K562 (cell line): ENCODE measurements around the gene SRI. TPM values are rescaled to one million over a fixed set of nuclear protein-coding genes. Genes with fewer than 3 reads are reported as not detected.

ENCODE experiments used
- ATAC-seq: fragments of 200-7000 bp; cut with Tn5 transposase; 3 replicates; pipeline ENCODE4 v1.9.1; 2020; ENCODE audit warnings: moderate library complexity
- BruUV-seq: library from RNA; stranded (reverse); fragments of 400-500 nt; replicated peaks from 2 replicates; lab custom pipeline; 2021; lab: Mats Ljungman, UMichigan
- CTCF ChIA-PET: fragments of 300-600 bp; formaldehyde crosslinking; extraction: SDS; loops from one replicate; lab custom pipeline; 2021; ENCODE audit warnings: low intra/inter-chr PET ratio; lab: Yijun Ruan, JAX
- POLR2A ChIA-PET: fragments of 300-600, 350-650 bp; sonication (Branson Sonifier 250); formaldehyde crosslinking; extraction: SDS; loops from one replicate; lab custom pipeline; 2021; ENCODE audit warnings: antibody characterized with exemption, inconsistent platforms; lab: Yijun Ruan, JAX
- DNase-seq, 4 experiments: peaks; one replicate each; pipeline versions ENCODE4 v3.0.0 to v3.0.0-alpha.2; 2011 to 2018; ENCODE audit warnings: low spot score in 3 of 4, mixed read lengths in 3 of 4; ENCODE audit errors: extremely low read depth in 1 of 4
- FAIRE-seq: peaks from 2 replicates; lab custom pipeline; 2011; peaks lifted over from hg19 to GRCh38; lab: Jason Lieb, UNC
- H2AFZ ChIP-seq: 2 replicates; pipeline ENCODE4 v1.6.0; 2011; ENCODE audit warnings: low read depth, low read length, control low read depth, inconsistent platforms
- H3K27ac ChIP-seq: fragments of 200-600 bp; 3 replicates; pipeline ENCODE4 v1.8.0; 2011; ENCODE audit warnings: low read depth, mild to moderate bottlenecking, control low read depth, inconsistent platforms, low read length, moderate library complexity, mixed read lengths; ENCODE audit errors: extremely low read depth
- H3K27me3 ChIP-seq, 2 experiments: fragments of 300-600 bp in 1 of 2; 2 replicates in 1 of 2; 3 replicates in 1 of 2; pipeline versions ENCODE4 v1.6.0 to v1.8.0; 2011; ENCODE audit warnings: inconsistent platforms in 2 of 2, low read length in 2 of 2, mild to moderate bottlenecking in 1 of 2, mixed read lengths in 1 of 2, moderate library complexity in 1 of 2; ENCODE audit not compliant: control insufficient read depth in 2 of 2, insufficient read depth in 2 of 2
- H3K36me3 ChIP-seq: fragments of 300-600 bp; 3 replicates; pipeline ENCODE4 v1.8.0; 2011; ENCODE audit warnings: mild to moderate bottlenecking, low read length, inconsistent platforms; ENCODE audit not compliant: control insufficient read depth, insufficient read depth
- H3K4me1 ChIP-seq, 2 experiments: fragments of 200-600 bp in 1 of 2; replicated peaks in 1 of 2; 2 replicates in 1 of 2; 3 replicates in 1 of 2; pipeline versions ENCODE4 v1.5.1 to v1.8.0; 2011; ENCODE audit warnings: inconsistent platforms in 2 of 2, low read length in 2 of 2, mild to moderate bottlenecking in 1 of 2, mixed read lengths in 1 of 2, moderate library complexity in 1 of 2; ENCODE audit not compliant: control insufficient read depth in 2 of 2, insufficient read depth in 2 of 2
- H3K4me2 ChIP-seq: 2 replicates; pipeline ENCODE4 v1.6.1; 2011; ENCODE audit warnings: low read length, control low read depth, inconsistent platforms, mixed read lengths; ENCODE audit not compliant: insufficient read depth
- H3K4me3 ChIP-seq: fragments of 200-600 bp; sonication (generic), shearing (Covaris generic); 2 replicates; pipeline ENCODE4 v1.5.1; 2016; ENCODE audit warnings: control low read depth, inconsistent platforms
- H3K79me2 ChIP-seq: fragments of 200-600 bp; 3 replicates; pipeline ENCODE4 v1.8.0; 2011; ENCODE audit warnings: low read length, inconsistent platforms; ENCODE audit not compliant: control insufficient read depth, insufficient read depth
- H3K9ac ChIP-seq, 2 experiments: 2 replicates each; pipeline versions ENCODE4 v1.6.0 to v1.6.1; 2011; ENCODE audit warnings: low read depth in 2 of 2, low read length in 2 of 2, control low read depth in 1 of 2, inconsistent platforms in 1 of 2, mild to moderate bottlenecking in 1 of 2, mixed read lengths in 1 of 2; ENCODE audit not compliant: insufficient read depth in 1 of 2
- H3K9me1 ChIP-seq: one replicate; pipeline ENCODE4 v1.6.0; 2011; ENCODE audit warnings: inconsistent platforms, mild to moderate bottlenecking, low read length, moderate library complexity; ENCODE audit not compliant: control insufficient read depth, insufficient read depth
- H3K9me3 ChIP-seq: replicated peaks from 2 replicates; pipeline ENCODE4 v1.5.1; 2011; ENCODE audit warnings: low read depth, low read length, inconsistent platforms; ENCODE audit not compliant: control insufficient read depth, insufficient read depth
- H4K20me1 ChIP-seq: replicated peaks from 2 replicates; pipeline ENCODE4 v1.6.1; 2011; ENCODE audit warnings: low read length, inconsistent platforms, mixed read lengths; ENCODE audit not compliant: control insufficient read depth, insufficient read depth
- GABPA ChIP-seq: fragments of 200-800 bp; sonication (Bioruptor generic); conservative IDR thresholded peaks from 2 replicates; pipeline ENCODE4 v1.6.1; 2016; ENCODE audit warnings: low read depth, missing genetic modification characterization, missing compliant biosample characterization
- HDAC2 ChIP-seq: fragments of 450-650 bp; IDR thresholded peaks from 2 replicates; pipeline ENCODE4 v1.6.1; 2016; ENCODE audit warnings: mild to moderate bottlenecking
- HDGF ChIP-seq: fragments of 450-650 bp; IDR thresholded peaks from 2 replicates; pipeline ENCODE4 v1.6.1; 2016
- KDM2B ChIP-seq: fragments of 250-450 bp; sonication (Bioruptor Pico); IDR thresholded peaks from 2 replicates; pipeline ENCODE4 v1.8.0; 2021; ENCODE audit warnings: mild to moderate bottlenecking, moderate library complexity
- NCOA1 ChIP-seq: fragments of 450-650 bp; IDR thresholded peaks from 2 replicates; pipeline ENCODE4 v1.6.1; 2016; ENCODE audit warnings: low read depth
- PYGO2 ChIP-seq: fragments of 450-650 bp; IDR thresholded peaks from 2 replicates; pipeline ENCODE4 v1.6.1; 2016; ENCODE audit warnings: mild to moderate bottlenecking, missing genetic modification characterization, moderate library complexity, missing compliant biosample characterization
- RFX1 ChIP-seq: fragments of 450-650 bp; IDR thresholded peaks from 2 replicates; pipeline ENCODE4 v1.6.1; 2016; ENCODE audit warnings: mild to moderate bottlenecking, moderate library complexity
- SMAD4 ChIP-seq: fragments of 250-450 bp; sonication (Bioruptor Pico); conservative IDR thresholded peaks from 2 replicates; pipeline ENCODE4 v1.8.0; 2021; ENCODE audit warnings: inconsistent platforms, mild to moderate bottlenecking, moderate library complexity
- ZBTB40 ChIP-seq, 2 experiments: fragments of 450-650 bp in 1 of 2; sonication (generic) in 1 of 2; formaldehyde crosslinking in 1 of 2; IDR thresholded peaks; 2 replicates each; pipeline versions ENCODE4 v1.7.1 to v1.9.0; 2016 to 2022; ENCODE audit warnings: inconsistent platforms in 1 of 2, mild to moderate bottlenecking in 1 of 2, missing genetic modification reagents in 1 of 2
- ZFP91 ChIP-seq: sonication (generic); formaldehyde crosslinking; IDR thresholded peaks from 2 replicates; pipeline ENCODE4 v1.8.0; 2022; ENCODE audit warnings: mild to moderate bottlenecking, missing genetic modification reagents
- WGBS: fragments of 100-300 bp; shearing (Covaris generic); methylation state at CpG from one replicate; pipeline ENCODE4 v1.1.6; 2016; ENCODE audit warnings: low coverage, mixed read lengths; ENCODE audit not compliant: insufficient coverage; ENCODE audit errors: missing lambda C conversion rate; 5-methylcytosine and 5-hydroxymethylcytosine counted together
- in situ Hi-C: fragments of 300-500 bp; cut with MboI; formaldehyde crosslinking; loops from 4 replicates; pipeline ENCODE4 v1.15.0; 2018; ENCODE audit warnings: inconsistent platforms, mixed read lengths
- intact Hi-C: fragments of 100-400 bp; cut with micrococcal nuclease; formaldehyde crosslinking; loops from 2 replicates; pipeline ENCODE4 v1.14.2; 2022
- polyA plus RNA-seq, 8 experiments: library from polyadenylated mRNA; depleted of rRNA in 4 of 8; stranded (reverse) in 5 of 8; unstranded in 3 of 8; fragments of >200 nt; fragmentation: Nextera tagmentation in 2 of 8; fragmentation: Illumina TruSeq in 1 of 8; extraction: Ambion mirVana in 2 of 8; extraction: Trizol in 1 of 8; gene quantifications; 2 replicates each; pipeline versions ENCODE4 v1.2.1 to v1.2.3, GENCODE V29; 2011 to 2014; ENCODE audit warnings: inconsistent platforms in 1 of 8, missing spikeins in 1 of 8
- total RNA-seq, 7 experiments: library from RNA; depleted of rRNA in 6 of 7; stranded (reverse); fragments of >200 nt in 6 of 7; fragmentation: Illumina TruSeq in 2 of 7; extraction: Trizol in 2 of 7; gene quantifications; 2 replicates each; pipeline versions ENCODE4 v1.2.1 to v1.2.3, GENCODE V29; 2011 to 2021; ENCODE audit warnings: low replicate concordance in 1 of 7

The SRI gene
- total and polyA plus RNA-seq, 9 of the 15 experiments (the other 6 are each of a cell fraction or from before 2014, with no cell fraction given) = 56.4 to 158 (median 119) TPM

GRCh38 chr7:88202278-88202677, 17.6 kb downstream of the SRI start:
- peaks cover 0 to 16% of the 10 kb centered on the region in 2 experiments; a peak in 2 of 5 replicates for H3K4me1 ChIP-seq
- H2AFZ ChIP-seq = no peak overlapping the region
- intact Hi-C loops = no loop called here
- no peaks in the 10 kb centered on the region for H3K79me2 ChIP-seq
- BruUV-seq = no TSS peak
- no peak overlapping the region for H3K4me2 ChIP-seq
- TF ChIP-seq ZFP91 (CRISPR knock-in tag) = no peak
- TF ChIP-seq NCOA1 = no peak
- TF ChIP-seq RFX1 = no peak
- TF ChIP-seq GABPA (tag) = no peak
- no peak for TF ChIP-seq PYGO2 (tag)
- no peak for TF ChIP-seq ZBTB40 (IDR thresholded peaks at IDR 0.05)
- no peak for TF ChIP-seq ZBTB40 (CRISPR knock-in tag; IDR thresholded peaks at IDR 0.05)
- no peak for TF ChIP-seq SMAD4 (CRISPR knock-in tag)
- no peak for TF ChIP-seq KDM2B (CRISPR knock-in tag)
- TF ChIP-seq HDAC2 = no peak
- TF ChIP-seq HDGF = no peak
- TF ChIP-seq, all 486 proteins: peak for 0
- WGBS = 45% methylated on average over 5 of the region's 5 CpGs
- Histone ChIP-seq H3K9me1 (no peaks in the 10 kb centered on the region), H3K9ac (no peak overlapping the region), H3K4me3 (no peak overlapping the region), H3K36me3 (peaks cover 40% of the 10 kb centered on the region), H3K9me3 (no peaks in the 10 kb centered on the region), H4K20me1 (no peaks in the 10 kb centered on the region), H3K27ac (no peak overlapping the region), H3K27me3 (0 out of 5 replicates have a peak, but pooled peaks cover 0 to 2% of the 10 kb centered on the region in 2 experiments)
- ATAC-seq = no peak
- ChIA-PET CTCF (no interaction called here), POLR2A (interaction anchor here (0.6 to 1.2 kb wide), 4 partner anchors 12 to 55 kb away, joined by 3 to 4 read pairs (median 4); no protein-coding TSS in a partner anchor)
- in situ Hi-C loops = no loop called here
- FAIRE-seq = no peak
- DNase-seq = no peak
